Raji (cell line): Measurements from ENCODE around the gene GLS.

Experiments
- POLR2A ChIP-seq: IDR thresholded peaks from 2 replicates; pipeline ENCODE4 v1.6.1; 2011; ENCODE audit warnings: low read depth, low read length, control low read depth; ENCODE audit not compliant: insufficient read depth

The GLS gene

GRCh38 chr2:190941571-190941970, 61.0 kb downstream of the GLS start:
- TF ChIP-seq POLR2A: no peak

DNA sequence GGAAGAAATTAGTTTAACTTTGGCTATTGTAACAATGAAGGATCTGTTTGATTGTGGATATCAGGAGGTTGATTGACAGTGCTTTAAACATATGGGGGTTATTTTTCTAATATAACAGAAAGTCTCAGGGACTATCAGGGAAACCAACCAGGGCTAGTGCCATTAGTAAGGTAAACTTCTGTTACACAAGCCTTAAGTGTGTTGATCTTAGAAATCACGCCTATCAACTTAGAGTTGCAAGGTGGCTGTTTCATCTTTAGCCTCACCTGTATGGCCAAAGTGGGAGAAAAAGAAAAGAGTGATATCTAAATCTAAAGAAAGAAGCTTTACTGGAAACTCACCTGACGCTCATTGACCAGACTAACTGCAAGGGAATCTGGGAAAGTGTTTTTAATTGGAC, 62.1 kb downstream of the GLS start:
- TF ChIP-seq POLR2A: no peak

GRCh38 chr2:190943706-190944105, 63.1 kb downstream of the GLS start:
- TF ChIP-seq POLR2A: no peak

DNA sequence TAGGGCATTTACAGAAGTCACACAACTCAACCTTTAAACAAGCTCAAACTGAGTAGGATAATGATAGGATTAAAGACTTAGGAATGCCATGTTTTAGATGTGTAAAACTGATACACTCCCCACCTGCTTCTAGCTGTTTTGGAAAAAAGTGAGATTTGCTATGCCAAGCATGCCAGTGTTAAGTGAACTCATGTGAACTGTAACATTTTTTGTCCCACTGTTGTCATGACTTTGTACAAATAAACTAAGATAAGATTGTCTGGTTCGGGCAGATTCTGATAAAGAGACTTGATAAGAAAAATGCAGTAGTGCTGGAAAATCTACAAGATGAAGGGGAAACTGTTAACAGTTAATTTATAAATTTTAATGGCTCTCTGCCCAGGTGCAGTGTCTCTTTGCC, 66.5 kb downstream of the GLS start:
- no peak for TF ChIP-seq POLR2A

GRCh38 chr2:190947711-190948251, 67.2 kb downstream of the GLS start:
- no peak for TF ChIP-seq POLR2A

- no peak for TF ChIP-seq POLR2A
Measured at GRCh38 chr2:190948671-190949070, 68.0 kb downstream of the GLS start.

- no peak for TF ChIP-seq POLR2A
Measured at GRCh38 chr2:190950566-190950991, 70.0 kb downstream of the GLS start.

DNA sequence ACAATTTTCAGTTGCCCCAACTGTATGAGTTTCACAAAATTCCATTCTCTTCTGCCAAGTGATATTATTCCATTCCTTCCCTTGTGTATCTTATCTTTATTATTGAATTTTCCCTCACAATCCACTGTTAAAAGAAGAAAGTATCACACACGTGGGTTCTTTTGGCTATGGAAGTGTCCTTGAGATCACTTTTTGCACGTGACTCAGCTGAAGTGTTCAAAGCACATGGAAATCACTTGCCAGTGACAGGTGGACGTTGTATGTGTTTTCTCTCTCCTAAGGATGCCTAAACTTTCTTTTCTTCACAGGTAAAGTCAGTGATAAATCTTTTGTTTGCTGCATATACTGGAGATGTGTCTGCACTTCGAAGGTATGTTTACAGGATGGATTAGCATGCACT, 72.6 kb downstream of the GLS start:
- no peak for TF ChIP-seq POLR2A

DNA sequence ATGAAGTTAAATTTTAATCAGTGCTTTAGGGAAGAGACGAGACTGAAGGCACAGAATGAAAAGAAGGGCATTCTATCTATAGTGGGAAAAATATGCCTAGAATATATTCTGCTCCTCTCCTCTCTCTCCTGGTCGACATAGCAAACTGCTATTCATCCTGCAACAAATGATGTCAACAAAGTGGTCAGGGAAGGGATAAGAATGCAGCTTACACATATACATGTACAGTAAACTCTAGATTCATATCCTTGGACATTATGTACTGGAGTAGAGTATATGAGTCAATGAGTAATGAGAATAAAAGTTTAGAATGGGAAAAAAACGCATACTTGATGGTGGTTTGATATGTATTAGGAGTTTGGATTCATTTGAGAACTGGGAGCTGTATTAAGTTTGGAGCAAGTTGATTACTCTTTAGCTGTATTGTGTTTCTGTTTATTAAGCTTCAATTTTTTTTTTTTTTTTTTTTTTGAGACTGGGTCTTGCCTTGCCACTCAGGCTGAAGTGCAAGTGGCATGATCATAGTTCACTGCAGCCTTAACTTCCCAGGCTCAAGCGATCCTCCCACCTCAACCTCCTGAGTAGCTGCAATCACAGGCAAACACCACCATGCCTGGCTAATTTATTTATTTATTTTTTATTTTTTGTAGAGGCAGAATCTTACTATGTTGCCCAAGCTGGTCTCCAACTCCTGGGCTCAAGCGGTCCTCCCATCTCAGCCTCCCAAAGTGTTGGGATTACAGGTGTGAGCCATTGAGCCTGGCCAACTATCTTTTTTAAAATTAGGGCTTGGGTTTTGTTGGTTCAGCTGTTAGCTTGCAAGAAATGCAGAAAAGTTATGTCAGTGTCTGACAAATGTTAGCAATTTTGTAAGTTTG, 79.5 kb downstream of the GLS start:
- TF ChIP-seq POLR2A: no peak

DNA sequence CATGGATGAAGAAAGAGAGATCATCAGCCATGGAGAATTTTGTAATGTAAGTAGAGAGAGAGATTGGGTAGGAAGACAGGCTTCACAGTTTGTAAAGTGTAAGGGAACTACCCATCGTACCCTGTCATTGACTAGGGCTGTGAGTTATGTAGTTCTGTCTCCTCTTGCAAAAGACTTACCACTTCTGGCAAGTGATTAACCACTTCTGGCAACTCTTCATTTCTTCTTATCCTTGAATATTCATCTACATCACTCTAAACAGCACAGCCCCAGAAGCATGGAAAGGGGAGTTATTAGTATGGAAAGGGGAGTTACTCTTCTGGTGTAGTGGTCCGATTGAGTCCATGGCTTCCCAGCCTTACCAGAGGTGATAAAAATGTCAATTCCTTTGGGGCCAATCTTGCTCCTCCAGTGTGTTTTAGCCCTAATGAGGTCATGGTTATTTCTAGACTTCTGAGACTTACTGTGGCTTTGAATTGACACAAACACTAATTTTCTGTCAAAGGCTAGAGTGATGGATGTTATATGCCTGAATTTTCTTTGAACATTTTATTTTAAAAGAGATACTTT, 81.4 kb downstream of the GLS start:
- no peak for TF ChIP-seq POLR2A

DNA sequence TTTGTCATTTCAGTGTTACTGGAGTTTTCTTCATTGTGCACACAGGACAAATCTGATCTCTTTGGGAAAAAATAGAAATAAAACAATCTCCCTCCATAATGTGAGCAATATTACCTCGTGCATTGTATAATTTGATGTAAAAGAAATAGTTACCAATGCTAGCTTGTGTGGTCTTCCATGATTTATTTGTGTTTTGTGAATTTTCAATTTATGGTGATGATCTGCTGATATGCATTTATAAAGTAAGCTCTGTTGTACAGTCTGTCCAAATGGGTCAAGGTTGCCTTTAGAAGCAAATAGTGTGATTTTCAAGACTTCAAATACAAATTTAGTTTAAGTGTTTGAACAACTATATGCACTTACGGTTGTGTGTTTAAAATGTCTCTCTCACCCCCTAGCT, 82.5 kb downstream of the GLS start:
- no peak for TF ChIP-seq POLR2A

GRCh38 chr2:190964170-190964795, 83.7 kb downstream of the GLS start:
- TF ChIP-seq POLR2A: no peak

GRCh38 chr2:190965580-190966222, 85.1 kb downstream of the GLS start:
- no peak for TF ChIP-seq POLR2A

DNA sequence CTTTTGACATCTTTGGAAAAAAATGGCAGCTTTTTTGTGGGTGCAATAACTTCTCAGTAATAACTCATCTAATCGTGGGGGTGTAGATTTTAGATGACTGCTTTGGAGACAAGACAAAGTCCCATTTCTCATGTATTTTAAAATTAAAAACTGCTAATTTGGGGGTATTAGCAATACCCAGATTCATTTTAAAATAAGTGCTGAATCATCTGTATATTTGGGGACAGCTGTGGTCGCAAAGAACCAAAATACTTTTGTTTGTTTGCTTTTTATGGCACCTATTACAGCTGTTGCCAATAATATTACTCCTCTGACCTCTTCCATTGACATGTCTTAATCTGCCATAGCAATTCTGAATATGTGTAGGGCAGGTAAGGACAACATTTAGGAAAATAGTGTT, 87.9 kb downstream of the GLS start:
- no peak for TF ChIP-seq POLR2A

DNA sequence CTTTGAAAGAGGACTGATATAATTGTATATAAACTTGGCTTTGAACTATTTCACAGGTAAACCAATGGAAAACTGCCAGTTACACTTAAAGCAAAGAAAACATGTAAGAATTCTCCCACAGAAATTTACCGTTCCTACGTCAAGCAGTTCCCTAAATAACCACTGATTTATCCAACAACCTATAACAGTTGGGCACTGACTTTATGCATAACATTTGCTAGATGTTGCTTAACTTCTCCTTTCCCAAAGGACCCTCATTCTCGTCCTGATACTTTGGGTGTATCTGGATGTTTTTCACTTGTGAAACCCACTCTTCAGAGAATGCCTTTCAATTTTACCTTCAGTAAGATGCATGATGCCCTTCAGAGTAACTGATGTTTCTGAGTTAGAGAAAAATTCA, 89.5 kb downstream of the GLS start:
- TF ChIP-seq POLR2A: no peak
